CD8-positive, alpha-beta memory T cell (primary cell): ENCODE data around the gene NAXD. TPM values are rescaled to one million over a fixed set of nuclear protein-coding genes. Genes with fewer than 3 reads are reported as not detected.

Source experiments
- CTCF ChIA-PET: fragments of 350-600 bp; sonication (Branson Sonifier 250); formaldehyde crosslinking; loops from one replicate; lab custom pipeline; 2021; ENCODE audit warnings: antibody characterized with exemption; lab: Charles Lee
- POLR2A ChIA-PET: fragments of 350-600 bp; sonication (Branson Sonifier 250); formaldehyde crosslinking; loops from one replicate; lab custom pipeline; 2021; ENCODE audit warnings: antibody characterized with exemption; lab: Charles Lee
- DNase-seq, 5 donors: peaks; one replicate each; pipeline versions ENCODE4 v3.0.0 to v3.0.0-alpha.2; 2020 to 2022; ENCODE audit warnings: mixed read lengths in 1 of 5
- H3K27ac ChIP-seq: one replicate; pipeline ENCODE4 v1.7.0; 2013; ENCODE audit warnings: low read depth, mild to moderate bottlenecking, low read length, moderate library complexity
- H3K27me3 ChIP-seq: 2 replicates; pipeline ENCODE4 v1.7.0; 2013; ENCODE audit warnings: low read length, mild to moderate bottlenecking; ENCODE audit not compliant: insufficient read depth, poor library complexity, severe bottlenecking
- H3K36me3 ChIP-seq: 2 replicates; pipeline ENCODE4 v1.7.0; 2013; ENCODE audit warnings: mild to moderate bottlenecking, low read length, moderate library complexity; ENCODE audit not compliant: insufficient read depth
- H3K4me1 ChIP-seq: 2 replicates; pipeline ENCODE4 v1.7.0; 2013; ENCODE audit warnings: mild to moderate bottlenecking, low read length, moderate library complexity; ENCODE audit not compliant: insufficient read depth
- H3K4me3 ChIP-seq: 2 replicates; pipeline ENCODE4 v1.7.0; 2013; ENCODE audit warnings: mild to moderate bottlenecking, low read length
- H3K9me3 ChIP-seq: 2 replicates; pipeline ENCODE4 v1.7.0; 2013; ENCODE audit warnings: mild to moderate bottlenecking, low read length
- H3K27ac Mint-ChIP-seq, 8 donors: one replicate each; pipeline ENCODE4 v1.8.0; 2020 to 2021; ENCODE audit warnings: mixed read lengths in 8 of 8, mild to moderate bottlenecking in 6 of 8, inconsistent platforms in 3 of 8, moderate library complexity in 3 of 8
- H3K27me3 Mint-ChIP-seq, 2 donors: one replicate each; pipeline ENCODE4 v1.8.0; 2020 to 2021; ENCODE audit warnings: mixed read lengths in 2 of 2, mild to moderate bottlenecking in 1 of 2, moderate library complexity in 1 of 2
- H3K36me3 Mint-ChIP-seq, 3 donors: one replicate each; pipeline ENCODE4 v1.8.0; 2020 to 2021; ENCODE audit warnings: mixed read lengths in 3 of 3, inconsistent platforms in 1 of 3, mild to moderate bottlenecking in 1 of 3
- H3K4me1 Mint-ChIP-seq, 3 donors: one replicate each; pipeline ENCODE4 v1.8.0; 2020 to 2021; ENCODE audit warnings: mixed read lengths in 3 of 3, inconsistent platforms in 1 of 3, mild to moderate bottlenecking in 1 of 3
- H3K4me3 Mint-ChIP-seq, 7 donors: one replicate each; pipeline ENCODE4 v1.8.0; 2020 to 2021; ENCODE audit warnings: mixed read lengths in 7 of 7, mild to moderate bottlenecking in 6 of 7, moderate library complexity in 4 of 7, inconsistent platforms in 2 of 7
- H3K9me3 Mint-ChIP-seq, 5 donors: one replicate each; pipeline ENCODE4 v1.8.0; 2020 to 2022; ENCODE audit warnings: mixed read lengths in 5 of 5, mild to moderate bottlenecking in 3 of 5, moderate library complexity in 2 of 5, inconsistent platforms in 1 of 5
- polyA plus RNA-seq: library from polyadenylated mRNA; unstranded; fragments of 300-500 nt; fragmentation: Illumina TruSeq; gene quantifications from one replicate; pipeline ENCODE4 v1.2.3, GENCODE V29; 2021
- total RNA-seq, 2 experiments: library from RNA; stranded (reverse); gene quantifications; one replicate each; pipeline ENCODE4 v1.2.3, GENCODE V29; 2021

The NAXD gene
- total and polyA plus RNA-seq, 3 experiments from 2014 or later, result 17.0 to 20.7 (median 19.9) TPM

- no peak overlapping the region for H3K4me3 ChIP-seq
- Mint-ChIP-seq H3K27me3 (no peaks in the 10 kb centered on the region), H3K36me3 (peaks cover 0 to 70% (median 6%) of the 10 kb centered on the region in 3 donors), H3K27ac (no peak overlapping the region), H3K4me3 (no peak overlapping the region), H3K4me1 (peaks cover 6 to 8% (median 7%) of the 10 kb centered on the region in 3 donors), H3K9me3 (no peaks in the 10 kb centered on the region)
- ChIA-PET CTCF (no interaction called here), POLR2A (no interaction called here)
- H3K27ac ChIP-seq, result no peak overlapping the region
- no peak for DNase-seq
- H3K36me3 ChIP-seq, result peaks cover 12% of the 10 kb centered on the region
- no peaks in the 10 kb centered on the region for H3K9me3 ChIP-seq
- H3K4me1 ChIP-seq, result peaks cover 4% of the 10 kb centered on the region
- no peaks in the 10 kb centered on the region for H3K27me3 ChIP-seq
Measured at GRCh38 chr13:110648848-110649421, 33.6 kb downstream of the NAXD start.

GRCh38 chr13:110649551-110649950 lies 34.2 kb downstream of the NAXD start:
- no peak overlapping the region for H3K4me3 ChIP-seq
- H3K36me3 ChIP-seq, result peaks cover 8% of the 10 kb centered on the region
- Mint-ChIP-seq H3K9me3 (no peaks in the 10 kb centered on the region), H3K27me3 (no peaks in the 10 kb centered on the region), H3K4me3 (no peak overlapping the region), H3K36me3 (peaks cover 0 to 70% (median 6%) of the 10 kb centered on the region in 3 donors), H3K27ac (no peak overlapping the region), H3K4me1 (peaks cover 2 to 7% (median 6%) of the 10 kb centered on the region in 3 donors)
- peaks cover 3% of the 10 kb centered on the region for H3K4me1 ChIP-seq
- H3K27ac ChIP-seq, result no peak overlapping the region
- ChIA-PET CTCF (no interaction called here), POLR2A (no interaction called here)
- DNase-seq, result no peak
- no peaks in the 10 kb centered on the region for H3K27me3 ChIP-seq
- no peaks in the 10 kb centered on the region for H3K9me3 ChIP-seq

GRCh38 chr13:110650436-110650835 lies 35.1 kb downstream of the NAXD start:
- Mint-ChIP-seq H3K27me3 (no peaks in the 10 kb centered on the region), H3K9me3 (no peaks in the 10 kb centered on the region), H3K4me1 (peaks cover 5 to 6% (median 6%) of the 10 kb centered on the region in 3 donors), H3K4me3 (no peak overlapping the region), H3K27ac (peak overlapping the region in 1 of 8 donors; percentile 54), H3K36me3 (peaks cover 0 to 73% (median 6%) of the 10 kb centered on the region in 3 donors)
- POLR2A ChIA-PET, result no interaction called here
- Histone ChIP-seq H3K27ac (no peak overlapping the region), H3K4me1 (no peaks in the 10 kb centered on the region), H3K4me3 (no peak overlapping the region), H3K9me3 (no peaks in the 10 kb centered on the region), H3K27me3 (no peaks in the 10 kb centered on the region), H3K36me3 (peaks cover 8% of the 10 kb centered on the region)
- CTCF ChIA-PET, result no interaction called here
- no peak for DNase-seq

GRCh38 chr13:110651271-110651670 lies 35.9 kb downstream of the NAXD start:
- peak overlapping the region in 1 of 8 donors; percentile 68 for H3K27ac Mint-ChIP-seq
- ChIA-PET POLR2A (no interaction called here), CTCF (no interaction called here)

GRCh38 chr13:110651726-110652230 lies 36.4 kb downstream of the NAXD start:
- no peaks in the 10 kb centered on the region for H3K9me3 Mint-ChIP-seq
- H3K27ac Mint-ChIP-seq, result peak overlapping the region in 1 of 8 donors; percentile 68
- Histone ChIP-seq H3K27ac (no peak overlapping the region), H3K27me3 (no peaks in the 10 kb centered on the region), H3K4me3 (no peak overlapping the region), H3K9me3 (no peaks in the 10 kb centered on the region), H3K36me3 (peaks cover 8% of the 10 kb centered on the region), H3K4me1 (no peaks in the 10 kb centered on the region)
- POLR2A ChIA-PET, result no interaction called here
- H3K4me1 Mint-ChIP-seq, result peaks cover 8 to 14% (median 11%) of the 10 kb centered on the region in 3 donors
- CTCF ChIA-PET, result no interaction called here
- no peak for DNase-seq
- no peaks in the 10 kb centered on the region for H3K27me3 Mint-ChIP-seq
- H3K36me3 Mint-ChIP-seq, result peaks cover 0 to 75% (median 10%) of the 10 kb centered on the region in 3 donors
- H3K4me3 Mint-ChIP-seq, result no peak overlapping the region

More at GRCh38 chr13:110651271-110651670, 35.9 kb downstream of the NAXD start:
- H3K36me3 ChIP-seq, result peaks cover 8% of the 10 kb centered on the region
- no peaks in the 10 kb centered on the region for H3K9me3 ChIP-seq
- no peak overlapping the region for H3K4me3 ChIP-seq
- no peaks in the 10 kb centered on the region for H3K27me3 Mint-ChIP-seq
- H3K36me3 Mint-ChIP-seq, result peaks cover 0 to 74% (median 8%) of the 10 kb centered on the region in 3 donors
- no peak for DNase-seq
- H3K9me3 Mint-ChIP-seq, result no peaks in the 10 kb centered on the region
- peaks cover 8 to 12% (median 8%) of the 10 kb centered on the region in 3 donors for H3K4me1 Mint-ChIP-seq
- H3K27me3 ChIP-seq, result no peaks in the 10 kb centered on the region
- H3K27ac ChIP-seq, result no peak overlapping the region
- no peak overlapping the region for H3K4me3 Mint-ChIP-seq
- no peaks in the 10 kb centered on the region for H3K4me1 ChIP-seq

- no peak overlapping the region for H3K4me3 Mint-ChIP-seq
- POLR2A ChIA-PET, result no interaction called here
Measured at GRCh38 chr13:110652231-110652730, 36.9 kb downstream of the NAXD start.

GRCh38 chr13:110652764-110653163 lies 37.4 kb downstream of the NAXD start:
- no peak for DNase-seq
- H3K9me3 Mint-ChIP-seq, result no peaks in the 10 kb centered on the region
- no peak overlapping the region for H3K27ac Mint-ChIP-seq
- ChIA-PET CTCF (no interaction called here), POLR2A (no interaction called here)
- peaks cover 2% of the 10 kb centered on the region for H3K4me1 ChIP-seq
- H3K9me3 ChIP-seq, result no peaks in the 10 kb centered on the region
- peaks cover 8% of the 10 kb centered on the region for H3K36me3 ChIP-seq
- H3K27me3 ChIP-seq, result no peaks in the 10 kb centered on the region
- no peaks in the 10 kb centered on the region for H3K27me3 Mint-ChIP-seq
- H3K27ac ChIP-seq, result no peak overlapping the region
- peaks cover 14 to 21% (median 16%) of the 10 kb centered on the region in 3 donors for H3K4me1 Mint-ChIP-seq
- no peak overlapping the region for H3K4me3 Mint-ChIP-seq
- H3K4me3 ChIP-seq, result no peak overlapping the region
- peaks cover 0 to 75% (median 10%) of the 10 kb centered on the region in 3 donors for H3K36me3 Mint-ChIP-seq

More at GRCh38 chr13:110652231-110652730, 36.9 kb downstream of the NAXD start:
- Mint-ChIP-seq H3K9me3 (no peaks in the 10 kb centered on the region), H3K27ac (no peak overlapping the region), H3K4me1 (peaks cover 10 to 16% (median 11%) of the 10 kb centered on the region in 3 donors), H3K36me3 (peaks cover 0 to 77% (median 10%) of the 10 kb centered on the region in 3 donors), H3K27me3 (no peaks in the 10 kb centered on the region)
- no peak overlapping the region for H3K27ac ChIP-seq
- H3K27me3 ChIP-seq, result no peaks in the 10 kb centered on the region
- no peak overlapping the region for H3K4me3 ChIP-seq
- H3K9me3 ChIP-seq, result no peaks in the 10 kb centered on the region
- no peak for DNase-seq
- H3K36me3 ChIP-seq, result peaks cover 8% of the 10 kb centered on the region
- CTCF ChIA-PET, result no interaction called here
- H3K4me1 ChIP-seq, result no peaks in the 10 kb centered on the region

- Histone ChIP-seq H3K4me3 (no peak overlapping the region), H3K9me3 (no peaks in the 10 kb centered on the region), H3K36me3 (peaks cover 8% of the 10 kb centered on the region), H3K27me3 (no peaks in the 10 kb centered on the region), H3K4me1 (peaks cover 7% of the 10 kb centered on the region), H3K27ac (no peak overlapping the region)
- Mint-ChIP-seq H3K9me3 (no peaks in the 10 kb centered on the region), H3K4me1 (peaks cover 19 to 26% (median 21%) of the 10 kb centered on the region in 3 donors), H3K27me3 (no peaks in the 10 kb centered on the region), H3K27ac (no peak overlapping the region), H3K4me3 (no peak overlapping the region), H3K36me3 (peaks cover 0 to 74% (median 14%) of the 10 kb centered on the region in 3 donors)
- DNase-seq, result no peak
- CTCF ChIA-PET, result no interaction called here
- POLR2A ChIA-PET, result no interaction called here
Measured at GRCh38 chr13:110653271-110653670, 37.9 kb downstream of the NAXD start.
